Loucy (cell line): ENCODE measurements around the gene R3HDM1.

ENCODE experiments used
- H2AFZ ChIP-seq: fragments of 200-600 bp; sonication (generic); 2 replicates; pipeline ENCODE4 v1.6.0; 2016; ENCODE audit warnings: antibody characterized with exemption, mild to moderate bottlenecking, low read length, moderate library complexity
- H3F3A ChIP-seq: fragments of 200-600 bp; 2 replicates; pipeline ENCODE4 v1.6.0; 2016; ENCODE audit warnings: antibody characterized with exemption, low read depth, mild to moderate bottlenecking
- H3K27me3 ChIP-seq: fragments of 200-600 bp; sonication (generic); 2 replicates; pipeline ENCODE4 v1.6.1; 2014; ENCODE audit warnings: low read length, mild to moderate bottlenecking; ENCODE audit not compliant: insufficient read depth, poor library complexity, severe bottlenecking
- H3K36me3 ChIP-seq: fragments of 200-600 bp; sonication (generic); 2 replicates; pipeline ENCODE4 v1.6.1; 2016; ENCODE audit warnings: low read length; ENCODE audit not compliant: insufficient read depth
- H3K4me1 ChIP-seq: fragments of 200-600 bp; sonication (generic); 2 replicates; pipeline ENCODE4 v1.5.1; 2014; ENCODE audit warnings: low read length, mild to moderate bottlenecking; ENCODE audit not compliant: insufficient read depth, poor library complexity, severe bottlenecking
- H3K4me2 ChIP-seq: fragments of 200-600 bp; sonication (generic); 2 replicates; pipeline ENCODE4 v1.6.0; 2014; ENCODE audit warnings: antibody characterized with exemption, low read length, low read depth, mild to moderate bottlenecking; ENCODE audit not compliant: poor library complexity, severe bottlenecking
- H3K4me3 ChIP-seq: fragments of 200-600 bp; sonication (generic); 2 replicates; pipeline ENCODE4 v1.5.1; 2014; ENCODE audit warnings: low read length, mild to moderate bottlenecking, mixed read lengths; ENCODE audit not compliant: poor library complexity, severe bottlenecking
- H3K79me2 ChIP-seq: fragments of 200-600 bp; sonication (generic); 2 replicates; pipeline ENCODE4 v1.6.1; 2014; ENCODE audit warnings: low read length; ENCODE audit not compliant: insufficient read depth
- H3K9ac ChIP-seq: fragments of 200-600 bp; sonication (generic); 2 replicates; pipeline ENCODE4 v1.6.0; 2014; ENCODE audit warnings: mild to moderate bottlenecking, low read depth, low read length, moderate library complexity; ENCODE audit not compliant: poor library complexity, severe bottlenecking
- H3K9me2 ChIP-seq: fragments of 200-600 bp; sonication (generic); replicated peaks from 2 replicates; pipeline ENCODE4 v1.6.1; 2016; ENCODE audit warnings: low read depth, low read length, mixed read lengths
- H3K9me3 ChIP-seq: fragments of 200-600 bp; sonication (generic); 2 replicates; pipeline ENCODE4 v1.6.1; 2014; ENCODE audit warnings: mild to moderate bottlenecking, antibody characterized with exemption, low read length, low read depth; ENCODE audit not compliant: insufficient read depth
- H4K20me1 ChIP-seq: fragments of 200-600 bp; sonication (generic); 2 replicates; pipeline ENCODE4 v1.6.0; 2014; ENCODE audit warnings: antibody characterized with exemption, low read length, mild to moderate bottlenecking; ENCODE audit not compliant: insufficient read depth, poor library complexity, severe bottlenecking
- CTCF ChIP-seq: fragments of 200-600 bp; sonication (generic); conservative IDR thresholded peaks from 2 replicates; pipeline ENCODE4 v1.5.1; 2014; ENCODE audit warnings: mild to moderate bottlenecking, antibody characterized with exemption, low read length
- EZH2phosphoT487 ChIP-seq: fragments of 200-600 bp; IDR thresholded peaks from 2 replicates; pipeline ENCODE4 v1.6.1; 2018; ENCODE audit warnings: antibody characterized with exemption, mild to moderate bottlenecking, moderate library complexity, borderline replicate concordance

Gene R3HDM1

GRCh38 chr2:135561925-135562324, 30.6 kb downstream of the R3HDM1 start:
- Histone ChIP-seq H3F3A (no peaks in the 10 kb centered on the region), H3K9me3 (no peaks in the 10 kb centered on the region), H2AFZ (no peak overlapping the region), H3K4me2 (no peak overlapping the region), H4K20me1 (peaks cover 18% of the 10 kb centered on the region), H3K9me2 (no peaks in the 10 kb centered on the region), H3K79me2 (peaks cover 81% of the 10 kb centered on the region), H3K4me1 (no peaks in the 10 kb centered on the region), H3K4me3 (no peak overlapping the region), H3K27me3 (no peaks in the 10 kb centered on the region), H3K36me3 (peaks cover 21% of the 10 kb centered on the region; the same call in 1 of the 2 replicates), H3K9ac (no peak overlapping the region)
- TF ChIP-seq CTCF (no peak), EZH2phosphoT487 (no peak)

- no peak for TF ChIP-seq CTCF
- TF ChIP-seq EZH2phosphoT487, result no peak
- no peak overlapping the region for H3K4me2 ChIP-seq
- no peaks in the 10 kb centered on the region for H3K9me3 ChIP-seq
- no peaks in the 10 kb centered on the region for H3K4me1 ChIP-seq
- no peaks in the 10 kb centered on the region for H3F3A ChIP-seq
- H3K27me3 ChIP-seq, result no peaks in the 10 kb centered on the region
- no peaks in the 10 kb centered on the region for H3K9me2 ChIP-seq
- H3K9ac ChIP-seq, result no peak overlapping the region
- H3K79me2 ChIP-seq, result peaks cover 72% of the 10 kb centered on the region
- no peak overlapping the region for H3K4me3 ChIP-seq
- peaks cover 21% of the 10 kb centered on the region; the same call in 1 of the 2 replicates for H3K36me3 ChIP-seq
- peaks cover 13% of the 10 kb centered on the region for H4K20me1 ChIP-seq
- no peak overlapping the region for H2AFZ ChIP-seq
Measured at GRCh38 chr2:135563793-135564192, 32.5 kb downstream of the R3HDM1 start.

GRCh38 chr2:135570884-135571283, 39.6 kb downstream of the R3HDM1 start:
- no peaks in the 10 kb centered on the region for H3K9me3 ChIP-seq
- H3K9ac ChIP-seq, result no peak overlapping the region
- no peaks in the 10 kb centered on the region for H3K9me2 ChIP-seq
- no peak overlapping the region for H3K4me2 ChIP-seq
- H3K4me3 ChIP-seq, result no peak overlapping the region
- H3K27me3 ChIP-seq, result no peaks in the 10 kb centered on the region
- H3K36me3 ChIP-seq, result peaks cover 2% of the 10 kb centered on the region; the same call in 1 of the 2 replicates
- no peaks in the 10 kb centered on the region for H3K4me1 ChIP-seq
- peaks cover 15% of the 10 kb centered on the region for H4K20me1 ChIP-seq
- no peaks in the 10 kb centered on the region for H3F3A ChIP-seq
- H3K79me2 ChIP-seq, result peaks cover 35% of the 10 kb centered on the region
- TF ChIP-seq CTCF (no peak), EZH2phosphoT487 (no peak)
- H2AFZ ChIP-seq, result no peak overlapping the region
